HG03520 (cell line): ENCODE results near the gene RASAL2.

Experiments
- ATAC-seq: cut with Tn5 transposase; IDR thresholded peaks from one replicate; pipeline ENCODE4 v1.9.1; 2021; ENCODE audit warnings: mild to moderate bottlenecking, moderate library complexity; ENCODE audit not compliant: unreplicated experiment

RASAL2 gene

DNA sequence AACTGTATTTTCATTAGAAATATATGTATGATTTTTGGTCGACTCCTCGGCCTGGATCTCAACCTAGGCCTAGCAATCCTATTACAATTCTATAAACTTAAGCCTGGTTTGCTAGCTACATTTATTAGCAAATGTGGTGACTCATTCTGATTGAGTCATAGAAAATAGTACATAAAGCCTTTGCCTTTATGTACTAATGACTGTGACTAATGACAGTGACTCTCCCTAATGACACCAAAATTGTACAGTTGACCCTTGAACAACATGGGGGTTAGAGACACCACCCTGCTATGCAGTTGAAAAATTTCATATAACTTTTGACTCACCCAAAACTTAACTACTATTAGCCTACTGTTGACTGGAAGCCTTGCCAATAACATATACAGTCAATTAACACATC lies 324.0 kb downstream of the RASAL2 start:
- ATAC-seq: no peak

DNA sequence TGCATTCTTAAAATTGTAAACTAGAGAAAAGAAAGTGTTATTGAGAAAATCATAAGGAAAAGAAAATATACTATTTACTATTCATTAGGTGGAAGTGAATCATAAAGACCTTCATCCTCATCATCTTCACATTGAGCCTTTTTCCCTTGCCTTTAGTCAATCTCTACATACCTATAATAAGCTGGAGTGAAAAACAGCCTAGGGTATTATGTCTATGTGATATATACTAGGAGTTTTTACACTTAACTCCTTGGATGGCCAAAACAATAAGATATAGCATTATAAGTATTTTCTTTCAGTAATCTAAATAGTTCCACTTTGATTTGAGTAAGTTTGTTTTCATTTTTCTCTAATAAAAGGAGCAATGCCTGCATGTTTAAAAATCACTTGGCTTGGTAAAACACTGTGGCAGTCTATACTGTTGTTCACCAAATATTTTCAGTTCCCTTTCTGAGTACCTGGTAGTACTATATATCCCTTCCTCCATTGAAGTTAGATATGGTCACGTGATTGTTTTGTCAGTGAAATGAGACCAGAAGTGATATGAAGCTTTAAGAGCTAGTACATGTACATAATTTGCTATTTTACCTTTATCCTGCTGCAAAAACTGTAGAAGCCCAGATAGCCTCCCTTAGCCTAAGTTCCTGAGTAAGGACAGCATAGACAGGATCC lies 324.5 kb downstream of the RASAL2 start:
- ATAC-seq: peak; percentile 85

DNA sequence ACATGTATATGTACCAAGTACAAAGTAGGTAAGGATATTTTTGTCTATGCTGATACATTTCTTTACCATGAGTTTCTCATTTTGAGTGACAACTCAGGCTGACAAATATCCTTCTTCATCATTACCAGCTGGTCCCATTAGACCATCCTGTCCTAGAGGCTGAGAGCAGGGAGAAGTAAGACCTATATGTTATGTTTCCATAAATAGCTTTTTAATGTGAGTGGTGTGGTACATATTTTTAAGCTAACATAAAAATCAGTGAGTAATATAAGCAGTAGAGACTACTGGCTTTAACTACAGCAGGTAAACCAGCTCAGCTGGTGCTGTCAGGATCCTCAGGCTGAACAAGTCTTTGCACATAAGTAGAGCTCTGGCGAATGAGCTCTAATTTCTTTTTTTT lies 340.5 kb downstream of the RASAL2 start:
- ATAC-seq: no peak

DNA sequence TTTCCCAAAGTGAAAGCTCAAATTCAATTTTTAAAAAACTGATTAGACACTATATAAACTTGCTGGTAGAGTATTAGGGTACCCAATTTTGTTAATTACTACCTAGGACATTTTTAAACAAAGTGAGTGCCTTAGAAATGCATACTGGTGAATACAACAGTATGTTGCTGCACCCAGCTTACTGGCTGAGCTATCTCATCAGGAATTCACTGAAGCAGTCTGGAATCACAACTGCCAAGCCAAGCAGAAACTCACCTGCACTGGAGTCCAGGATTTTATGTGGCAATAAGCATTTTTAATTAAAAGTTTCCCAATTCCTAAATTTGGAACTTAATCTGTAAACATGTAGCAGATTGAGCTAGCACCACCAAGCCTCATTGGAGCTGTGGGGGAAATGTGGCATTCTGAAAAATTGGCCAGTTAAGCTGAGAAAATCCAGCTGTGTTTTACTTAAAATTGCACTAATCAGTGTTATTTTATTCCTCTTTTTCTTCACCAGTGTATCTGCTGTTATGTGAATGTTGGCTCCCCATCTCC lies 341.1 kb downstream of the RASAL2 start:
- ATAC-seq: no peak

DNA sequence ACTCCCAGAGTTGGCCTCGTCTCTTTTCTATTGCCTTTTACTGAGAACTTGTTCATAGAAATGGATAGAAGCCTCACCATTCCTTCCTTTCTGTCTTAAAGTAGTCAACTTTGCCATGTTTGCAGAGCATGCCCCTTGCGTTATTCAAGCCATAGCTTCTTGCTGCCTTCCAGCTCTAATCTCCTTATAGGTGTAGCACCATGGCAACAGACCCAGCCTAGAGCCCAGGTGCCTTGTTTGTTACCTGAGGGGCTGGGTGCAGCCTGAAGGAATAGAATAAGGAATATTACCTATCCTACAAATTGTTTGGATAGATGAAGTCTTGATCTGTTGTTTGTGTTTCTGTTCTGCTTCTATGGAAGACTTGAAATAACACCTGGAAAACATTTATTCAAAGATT lies 343.0 kb downstream of the RASAL2 start:
- ATAC-seq: no peak

DNA sequence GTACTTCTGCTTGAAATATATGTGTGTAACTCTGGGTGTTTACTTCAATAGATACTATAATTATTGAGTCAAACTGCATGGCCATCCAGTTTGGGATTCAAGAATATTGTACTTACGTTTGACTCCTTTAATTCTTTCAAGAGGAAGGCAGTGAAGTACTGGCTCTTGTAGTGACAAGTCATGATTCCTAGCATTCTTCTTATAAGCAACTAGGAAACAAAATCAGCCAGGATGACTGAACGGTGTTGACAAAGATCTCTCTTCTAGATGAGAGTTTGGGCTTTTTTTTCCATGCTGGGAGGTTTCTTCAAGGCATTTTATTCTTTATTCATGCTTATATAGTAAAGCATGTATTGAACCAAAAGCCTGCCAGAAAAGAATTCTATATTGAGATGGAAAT lies 344.5 kb downstream of the RASAL2 start:
- no peak for ATAC-seq

DNA sequence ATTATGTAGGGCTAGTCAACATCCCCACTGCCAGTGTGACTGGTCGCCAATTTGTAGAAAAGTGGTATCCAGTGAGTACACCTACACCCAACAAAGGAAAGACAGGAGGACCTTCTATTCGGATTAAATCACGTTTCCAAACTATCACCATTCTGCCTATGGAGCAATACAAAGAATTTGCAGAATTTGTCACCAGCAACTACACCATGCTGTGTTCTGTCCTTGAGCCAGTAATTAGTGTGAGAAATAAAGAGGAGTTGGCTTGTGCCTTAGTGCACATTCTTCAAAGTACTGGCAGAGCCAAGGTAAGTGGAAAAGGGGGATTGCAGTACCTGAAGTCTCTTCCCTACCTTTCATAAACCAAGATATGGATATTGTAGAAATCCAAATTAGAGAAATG lies 349.0 kb downstream of the RASAL2 start:
- no peak for ATAC-seq

DNA sequence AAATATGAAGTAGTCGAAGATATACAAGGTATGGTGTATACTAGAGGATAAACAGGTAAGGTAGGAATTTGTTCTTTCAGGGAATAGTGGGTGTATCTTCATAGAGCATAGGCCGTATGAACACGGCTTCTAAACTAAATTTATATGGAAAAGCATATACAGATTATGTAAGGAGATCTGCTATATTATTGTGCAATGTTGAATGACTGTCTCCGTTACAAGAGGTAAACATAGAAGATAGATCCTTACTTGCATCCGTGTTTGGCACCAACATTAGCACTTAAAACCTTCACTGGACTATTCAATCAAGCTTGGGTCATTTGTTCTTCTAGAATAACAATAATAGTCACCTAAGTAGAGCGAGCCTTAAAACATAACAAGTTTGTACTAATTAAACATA lies 357.0 kb downstream of the RASAL2 start:
- ATAC-seq: no peak

DNA sequence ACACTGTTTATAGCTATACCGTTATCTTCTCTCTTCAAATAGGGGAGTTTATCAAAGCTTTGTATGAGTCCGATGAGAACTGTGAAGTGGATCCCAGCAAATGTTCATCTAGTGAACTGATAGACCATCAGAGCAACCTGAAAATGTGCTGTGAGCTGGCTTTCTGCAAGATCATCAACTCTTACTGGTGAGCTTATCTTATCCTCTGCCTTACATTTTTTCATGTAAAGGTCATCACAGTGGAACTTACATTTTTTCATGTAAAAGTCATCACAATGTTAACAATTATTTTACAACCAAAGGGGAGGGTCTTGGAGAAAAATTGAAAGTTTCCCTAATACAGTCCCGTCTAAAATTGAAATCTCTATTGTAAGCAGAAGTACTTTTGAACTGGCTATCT lies 357.6 kb downstream of the RASAL2 start:
- no peak for ATAC-seq

DNA sequence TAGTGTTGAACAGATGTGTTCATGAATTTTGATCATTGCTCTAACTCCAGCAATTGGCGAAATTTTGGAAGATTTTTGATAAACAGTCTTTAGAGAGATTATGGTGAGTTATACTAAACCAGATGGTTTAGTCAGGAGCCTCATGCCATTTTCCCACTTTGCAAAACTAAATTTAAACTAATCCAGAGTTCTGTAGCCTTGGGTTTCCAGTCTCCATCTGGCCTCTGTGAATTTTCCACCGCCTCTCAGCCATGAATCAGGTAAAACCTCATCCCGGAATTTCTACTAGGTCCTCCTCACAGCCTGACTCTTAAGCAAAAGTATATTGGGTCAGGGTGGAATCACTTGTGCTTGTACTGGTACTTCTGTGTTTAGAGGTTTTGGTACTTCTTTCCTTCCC lies 358.1 kb downstream of the RASAL2 start:
- no peak for ATAC-seq

DNA sequence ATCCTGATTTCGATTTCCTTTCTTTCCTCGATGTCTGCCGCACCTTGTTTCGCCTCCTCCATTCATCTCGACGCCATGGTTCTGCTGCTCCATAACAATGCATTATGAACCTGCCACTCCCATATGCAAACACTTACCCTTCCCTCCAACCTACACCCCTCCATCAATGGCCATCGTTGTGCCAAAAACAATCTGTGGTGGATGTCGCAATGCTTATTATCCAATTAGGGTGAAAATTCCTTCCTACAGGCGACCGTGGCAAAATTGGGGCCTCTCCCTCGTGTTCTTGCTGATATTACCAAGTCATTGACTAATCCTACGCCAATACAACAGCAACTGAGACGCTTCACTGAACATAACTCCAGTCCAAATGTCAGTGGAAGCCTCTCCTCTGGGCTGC lies 362.6 kb downstream of the RASAL2 start:
- ATAC-seq: no peak

DNA sequence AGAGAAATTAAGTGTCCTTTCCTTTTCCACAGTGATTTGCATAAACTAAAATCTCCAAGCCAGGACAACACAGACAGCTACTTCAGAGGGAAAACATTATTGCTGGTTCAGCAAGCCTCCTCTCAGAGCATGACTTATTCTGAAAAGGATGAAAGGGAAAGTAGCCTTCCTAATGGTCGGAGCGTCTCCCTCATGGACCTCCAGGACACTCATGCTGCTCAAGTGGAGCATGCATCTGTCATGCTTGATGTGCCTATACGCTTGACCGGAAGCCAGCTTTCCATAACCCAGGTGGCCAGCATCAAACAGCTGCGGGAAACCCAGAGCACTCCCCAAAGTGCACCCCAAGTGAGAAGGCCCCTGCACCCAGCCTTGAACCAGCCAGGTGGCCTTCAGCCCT lies 363.7 kb downstream of the RASAL2 start:
- ATAC-seq: no peak

DNA sequence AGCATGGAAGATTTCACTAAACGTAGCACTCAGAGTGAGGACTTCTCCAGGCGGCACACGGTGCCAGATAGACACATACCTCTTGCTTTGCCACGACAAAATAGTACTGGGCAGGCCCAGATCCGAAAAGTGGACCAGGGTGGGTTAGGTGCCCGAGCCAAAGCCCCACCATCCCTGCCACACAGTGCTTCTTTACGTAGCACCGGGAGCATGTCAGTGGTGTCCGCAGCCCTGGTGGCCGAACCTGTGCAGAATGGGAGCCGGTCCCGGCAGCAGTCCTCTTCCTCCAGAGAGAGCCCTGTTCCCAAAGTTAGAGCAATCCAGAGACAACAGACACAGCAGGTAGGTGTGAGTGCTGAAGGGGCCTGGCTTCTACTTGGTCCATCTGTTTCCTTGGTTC lies 364.3 kb downstream of the RASAL2 start:
- no peak for ATAC-seq

DNA sequence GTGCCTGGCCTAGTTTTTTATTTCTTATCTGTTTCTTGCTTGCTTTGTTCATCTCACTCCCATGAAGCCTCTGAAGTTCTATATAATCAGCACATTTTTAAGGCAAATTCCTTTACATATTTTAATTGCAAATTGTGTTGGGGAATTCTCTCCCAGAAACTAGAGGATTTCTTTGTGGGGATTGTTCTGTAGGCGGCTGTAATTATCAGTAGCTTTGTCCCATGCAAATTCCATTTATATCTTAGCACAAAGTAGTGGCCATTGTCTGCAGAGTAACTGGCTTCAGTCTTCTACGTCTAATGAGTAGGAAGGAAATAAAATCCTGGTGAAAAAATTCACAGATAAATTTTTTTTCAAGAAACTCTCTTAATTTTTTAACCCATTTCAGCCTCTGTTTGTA lies 367.2 kb downstream of the RASAL2 start:
- no peak for ATAC-seq

DNA sequence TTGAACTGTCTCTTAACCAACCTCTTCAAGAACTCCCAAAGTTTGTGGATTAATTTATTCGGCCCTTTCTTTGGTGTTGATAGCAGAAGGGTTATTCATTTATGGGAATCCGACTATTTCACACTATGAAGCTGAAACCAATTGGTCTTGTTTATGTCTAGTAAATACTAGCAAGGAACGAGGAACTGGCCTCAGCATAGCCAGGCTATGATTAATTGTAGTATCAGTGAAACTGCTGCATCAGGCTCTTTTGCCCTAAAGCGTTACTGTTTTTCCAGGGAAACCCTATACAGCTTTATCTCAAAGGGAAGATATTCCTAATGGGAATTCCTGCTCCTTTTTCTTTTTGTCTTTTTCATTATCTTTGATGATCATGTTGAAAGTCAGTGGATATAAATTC lies 367.8 kb downstream of the RASAL2 start:
- no peak for ATAC-seq

DNA sequence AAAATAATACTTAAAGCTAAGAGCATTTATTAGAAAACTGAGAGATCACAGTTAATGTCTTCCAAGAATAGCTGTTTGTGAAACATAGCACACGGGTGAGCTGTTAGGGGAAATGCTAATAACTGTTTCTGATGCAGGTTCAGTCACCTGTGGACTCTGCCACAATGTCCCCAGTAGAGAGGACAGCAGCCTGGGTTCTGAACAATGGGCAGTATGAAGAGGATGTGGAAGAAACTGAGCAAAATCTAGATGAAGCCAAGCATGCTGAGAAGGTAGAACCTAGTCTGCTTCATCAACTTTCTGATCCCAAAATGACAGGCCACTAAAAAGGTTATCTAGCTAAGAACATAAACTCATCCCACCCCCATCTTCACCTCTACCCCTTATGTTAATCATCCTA lies 370.2 kb downstream of the RASAL2 start:
- ATAC-seq: no peak

DNA sequence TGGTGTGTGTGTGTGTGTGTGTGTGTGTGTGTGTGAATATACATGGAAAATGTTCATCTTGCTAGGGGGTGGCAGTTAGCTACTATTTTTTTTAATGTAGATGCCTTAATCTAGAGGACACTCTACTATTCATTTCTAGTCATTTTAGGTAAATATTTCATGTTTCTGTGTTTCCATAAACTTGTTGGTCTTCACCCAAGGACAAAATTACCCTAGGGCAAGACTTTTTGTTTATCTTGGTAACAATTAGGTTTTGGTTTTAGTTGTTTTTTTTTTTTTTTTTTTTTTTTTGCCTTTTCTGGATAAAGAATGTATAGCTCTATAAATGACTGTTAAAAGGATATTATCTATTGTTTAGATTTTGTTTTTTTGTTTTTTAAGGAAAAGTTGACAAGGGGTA lies 370.7 kb downstream of the RASAL2 start:
- ATAC-seq: no peak

DNA sequence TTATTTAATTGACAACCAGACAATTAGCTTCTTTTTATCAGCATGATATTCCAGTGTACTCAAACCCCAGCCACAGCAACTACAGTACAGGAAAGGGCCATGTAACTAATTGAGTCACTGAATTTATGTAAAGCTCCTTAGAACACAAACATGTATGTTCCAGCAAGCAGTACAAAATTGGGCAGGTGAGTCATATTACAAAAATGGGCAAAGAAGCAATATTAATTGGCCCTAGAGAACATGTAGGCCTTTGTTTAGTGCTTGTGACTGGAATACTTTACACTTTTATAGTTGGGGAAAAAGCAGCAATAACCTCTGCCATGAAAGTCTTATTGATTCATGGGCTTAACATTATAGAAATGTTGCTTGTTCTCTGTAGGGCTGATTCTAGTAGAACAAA lies 371.1 kb downstream of the RASAL2 start:
- ATAC-seq: no peak

DNA sequence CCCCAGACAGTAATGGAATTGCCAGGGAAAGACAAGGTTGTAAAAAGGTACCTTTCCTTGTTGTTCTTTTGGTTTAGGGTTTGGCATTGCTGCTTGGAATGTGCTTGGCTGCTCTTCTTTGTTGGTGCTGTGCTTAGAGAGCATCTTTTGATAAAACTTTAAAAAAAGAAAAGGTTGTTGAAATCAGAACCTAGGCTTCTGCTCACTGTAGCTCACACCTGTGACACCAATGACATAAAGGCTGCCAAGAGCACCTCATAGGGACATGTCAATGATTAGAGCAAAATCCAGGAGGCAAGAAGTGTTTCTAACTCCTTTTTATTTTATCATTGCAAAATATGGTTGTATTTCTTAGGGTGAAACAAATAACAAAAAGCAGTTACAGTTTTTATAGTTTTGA lies 373.9 kb downstream of the RASAL2 start:
- no peak for ATAC-seq

DNA sequence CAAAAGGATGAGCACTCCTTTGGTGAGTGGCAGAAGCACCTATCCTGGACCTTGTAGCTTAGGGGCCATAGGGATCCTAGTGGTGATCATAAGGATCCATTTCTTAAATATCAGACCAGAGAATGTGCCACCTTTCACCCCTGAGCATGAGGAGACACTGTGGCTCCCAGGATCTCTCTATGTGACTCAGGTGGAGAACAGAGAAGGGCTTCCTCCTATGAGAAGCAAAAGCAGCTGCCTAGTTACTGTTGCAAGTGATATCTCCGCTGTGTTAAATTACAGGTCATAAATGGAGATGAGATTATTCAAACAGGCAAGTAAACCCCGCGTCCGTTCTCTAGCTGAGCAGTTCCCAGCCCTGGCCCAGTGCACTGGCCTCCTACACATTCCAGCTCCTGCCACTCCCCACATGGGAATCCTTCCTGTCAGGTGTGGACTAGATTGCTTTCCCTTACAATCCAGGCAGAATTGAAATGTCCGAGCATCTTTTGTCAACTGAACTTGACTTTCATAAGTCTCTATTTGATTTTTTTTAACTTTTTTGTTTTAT lies 376.6 kb downstream of the RASAL2 start:
- no peak for ATAC-seq

DNA sequence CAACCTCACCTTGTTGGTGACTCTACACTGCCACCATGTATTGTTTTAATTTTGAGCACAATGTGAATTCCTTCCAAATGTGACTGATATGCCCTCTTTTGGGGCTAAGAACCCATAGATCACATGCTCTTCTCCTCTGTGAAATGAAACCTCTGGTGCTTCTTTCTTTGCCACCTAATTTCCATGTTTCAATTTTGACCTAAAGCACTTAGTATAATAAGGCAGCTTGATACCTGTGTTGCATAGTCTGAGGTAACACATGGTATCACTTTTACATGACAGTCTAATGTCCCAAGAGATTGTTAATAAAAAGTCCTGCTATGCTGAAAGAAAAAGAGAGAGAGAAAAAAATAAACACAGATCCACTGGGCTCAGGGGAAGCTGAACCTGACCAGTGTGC lies 378.6 kb downstream of the RASAL2 start:
- ATAC-seq: no peak

DNA sequence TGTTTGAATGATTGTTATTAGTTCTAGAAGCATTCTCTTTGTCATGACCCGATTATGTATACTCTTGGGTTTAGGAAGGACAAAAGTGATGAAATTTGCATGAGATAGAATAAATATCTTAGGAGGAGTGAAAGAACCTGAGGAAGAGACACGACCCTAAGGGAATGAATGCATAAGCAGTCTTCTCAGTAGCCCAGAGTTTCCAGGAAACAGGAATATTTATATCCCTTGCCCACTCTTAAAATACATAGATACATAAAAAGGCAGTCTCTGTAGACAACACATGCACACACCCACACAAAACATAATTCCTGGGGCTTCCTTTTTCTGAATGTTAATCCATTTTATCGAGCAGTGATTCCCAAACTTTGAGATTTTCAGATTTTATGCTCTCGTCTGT lies 383.5 kb downstream of the RASAL2 start:
- ATAC-seq: no peak

DNA sequence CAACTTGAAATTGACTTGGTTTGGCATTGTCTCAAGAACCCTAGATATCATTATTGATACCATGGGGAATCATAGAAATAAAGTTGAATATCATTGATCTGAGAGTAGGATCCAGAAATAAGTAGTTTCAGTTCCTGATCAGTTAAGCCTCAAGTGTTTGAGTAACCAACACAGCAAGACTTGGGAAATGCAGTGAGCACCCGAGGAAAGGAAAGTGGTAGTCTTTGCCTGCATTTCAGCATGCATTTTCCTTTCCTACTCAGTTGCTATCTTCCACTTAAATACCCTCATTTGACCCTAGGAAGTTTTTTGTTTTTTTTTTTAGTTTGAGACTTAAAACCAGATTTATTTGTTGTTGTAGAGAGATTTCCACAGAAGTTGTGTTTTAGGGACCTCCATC lies 383.9 kb downstream of the RASAL2 start:
- ATAC-seq: no peak
